ENCODE data around the gene FBL.
"Not testable (repeated sequence)": the region's sequence is repeated elsewhere in the genome, so short reads cannot be mapped to it uniquely, and the experiment has no call there.

DNA sequence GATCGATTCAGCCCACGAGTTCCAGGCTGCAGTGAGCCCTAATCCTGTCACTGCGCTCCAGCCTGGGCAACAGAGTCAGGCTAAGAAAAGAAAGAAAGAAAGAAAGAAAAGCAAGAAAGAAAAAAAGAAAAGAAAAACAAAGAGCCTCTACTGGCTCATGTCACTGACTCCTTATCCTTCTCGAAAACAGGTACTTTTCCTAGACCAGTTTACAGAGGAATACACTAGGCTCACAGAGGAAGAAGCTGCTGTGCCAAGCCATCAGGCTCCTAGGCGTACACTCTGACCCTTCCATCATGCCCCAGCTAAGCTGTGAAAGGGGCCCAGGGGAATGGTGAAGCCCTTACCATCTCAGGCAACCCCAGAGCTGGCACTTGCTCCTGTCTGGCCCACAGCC is 46.3 kb upstream of the FBL start:
- TF ChIP-seq EZH2 (IDR thresholded peaks at IDR 0.05; ENCODE audit: borderline replicate concordance, low read depth, low read length, poor library complexity, severe bottlenecking) = not testable (repeated sequence)
- TF ChIP-seq, protein P1, sequence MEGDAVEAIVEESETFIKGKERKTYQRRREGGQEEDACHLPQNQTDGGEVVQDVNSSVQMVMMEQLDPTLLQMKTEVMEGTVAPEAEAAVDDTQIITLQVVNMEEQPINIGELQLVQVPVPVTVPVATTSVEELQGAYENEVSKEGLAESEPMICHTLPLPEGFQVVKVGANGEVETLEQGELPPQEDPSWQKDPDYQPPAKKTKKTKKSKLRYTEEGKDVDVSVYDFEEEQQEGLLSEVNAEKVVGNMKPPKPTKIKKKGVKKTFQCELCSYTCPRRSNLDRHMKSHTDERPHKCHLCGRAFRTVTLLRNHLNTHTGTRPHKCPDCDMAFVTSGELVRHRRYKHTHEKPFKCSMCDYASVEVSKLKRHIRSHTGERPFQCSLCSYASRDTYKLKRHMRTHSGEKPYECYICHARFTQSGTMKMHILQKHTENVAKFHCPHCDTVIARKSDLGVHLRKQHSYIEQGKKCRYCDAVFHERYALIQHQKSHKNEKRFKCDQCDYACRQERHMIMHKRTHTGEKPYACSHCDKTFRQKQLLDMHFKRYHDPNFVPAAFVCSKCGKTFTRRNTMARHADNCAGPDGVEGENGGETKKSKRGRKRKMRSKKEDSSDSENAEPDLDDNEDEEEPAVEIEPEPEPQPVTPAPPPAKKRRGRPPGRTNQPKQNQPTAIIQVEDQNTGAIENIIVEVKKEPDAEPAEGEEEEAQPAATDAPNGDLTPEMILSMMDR (conservative IDR thresholded peaks at IDR 0.05; ENCODE audit: low read depth, low read length) = not testable (repeated sequence)
